ENCODE measurements around the gene HELB.

DNA sequence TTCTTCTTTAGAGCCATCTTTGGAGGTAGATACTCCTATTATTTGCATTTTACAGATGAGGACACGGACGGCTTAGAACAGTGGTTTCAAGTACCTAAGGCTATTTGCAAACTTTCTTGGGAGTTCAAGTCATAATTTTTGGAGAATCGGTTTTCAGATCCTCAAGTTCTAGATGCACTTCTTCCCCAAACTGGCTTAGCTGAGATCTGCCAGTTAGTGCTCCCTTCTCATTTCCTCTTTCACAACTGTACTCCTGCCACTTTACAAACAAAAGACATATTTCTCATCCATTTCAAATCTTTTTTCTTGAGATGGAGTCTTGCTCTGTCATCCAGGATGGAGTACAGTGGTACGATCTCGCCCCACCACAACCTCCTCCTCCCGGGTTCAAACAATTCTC, 77.3 kb downstream of the HELB start:
- TF ChIP-seq, protein P1, sequence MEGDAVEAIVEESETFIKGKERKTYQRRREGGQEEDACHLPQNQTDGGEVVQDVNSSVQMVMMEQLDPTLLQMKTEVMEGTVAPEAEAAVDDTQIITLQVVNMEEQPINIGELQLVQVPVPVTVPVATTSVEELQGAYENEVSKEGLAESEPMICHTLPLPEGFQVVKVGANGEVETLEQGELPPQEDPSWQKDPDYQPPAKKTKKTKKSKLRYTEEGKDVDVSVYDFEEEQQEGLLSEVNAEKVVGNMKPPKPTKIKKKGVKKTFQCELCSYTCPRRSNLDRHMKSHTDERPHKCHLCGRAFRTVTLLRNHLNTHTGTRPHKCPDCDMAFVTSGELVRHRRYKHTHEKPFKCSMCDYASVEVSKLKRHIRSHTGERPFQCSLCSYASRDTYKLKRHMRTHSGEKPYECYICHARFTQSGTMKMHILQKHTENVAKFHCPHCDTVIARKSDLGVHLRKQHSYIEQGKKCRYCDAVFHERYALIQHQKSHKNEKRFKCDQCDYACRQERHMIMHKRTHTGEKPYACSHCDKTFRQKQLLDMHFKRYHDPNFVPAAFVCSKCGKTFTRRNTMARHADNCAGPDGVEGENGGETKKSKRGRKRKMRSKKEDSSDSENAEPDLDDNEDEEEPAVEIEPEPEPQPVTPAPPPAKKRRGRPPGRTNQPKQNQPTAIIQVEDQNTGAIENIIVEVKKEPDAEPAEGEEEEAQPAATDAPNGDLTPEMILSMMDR (IDR thresholded peaks at IDR 0.05 in 2 of 3, conservative IDR thresholded peaks at IDR 0.05 in 1 of 3; ENCODE audit: control insufficient read depth in 2 of 3, extremely low read depth in 1 of 3, insufficient read depth in 1 of 3, low read depth in 3 of 3, low read length in 3 of 3) = no peak
- TF ChIP-seq CBFB (IDR thresholded peaks at IDR 0.05; ENCODE audit: low read depth) = no peak
